HepG2 (cell line): Measurements from ENCODE around the gene ZNF638. TPM values are rescaled to one million over a fixed set of nuclear protein-coding genes. Genes with fewer than 3 reads are reported as not detected.

Experiments used
- ATAC-seq: fragments of 200-7000 bp; cut with Tn5 transposase; 3 replicates; pipeline ENCODE4 v1.9.1; 2020; ENCODE audit warnings: mild to moderate bottlenecking, moderate library complexity
- BruUV-seq: library from RNA; stranded (reverse); fragments of 400-500 nt; replicated peaks from 2 replicates; lab custom pipeline; 2021; lab: Mats Ljungman, UMichigan
- CTCF ChIA-PET: fragments of 300-600 bp; formaldehyde crosslinking; extraction: SDS; loops from one replicate; lab custom pipeline; 2021; ENCODE audit warnings: low total read pairs, inconsistent platforms, low intra/inter-chr PET ratio; lab: Yijun Ruan, JAX
- POLR2A ChIA-PET: fragments of 350-600 bp; sonication (Branson Sonifier 250); formaldehyde crosslinking; loops from one replicate; lab custom pipeline; 2020; ENCODE audit warnings: antibody characterized with exemption, inconsistent platforms; lab: Yijun Ruan, JAX
- DNase-seq: peaks from one replicate; pipeline ENCODE4 v3.0.0-alpha.2; 2015; ENCODE audit warnings: low spot score
- FAIRE-seq: peaks from 3 replicates; lab custom pipeline; 2011; peaks lifted over from hg19 to GRCh38; lab: Jason Lieb, UNC
- H2AFZ ChIP-seq: one replicate; pipeline ENCODE4 v1.6.1; 2011; ENCODE audit warnings: low read length, inconsistent platforms
- H3K27ac ChIP-seq: fragments of 300-600 bp; 3 replicates; pipeline ENCODE4 v1.8.0; 2011; ENCODE audit warnings: mixed run types, mild to moderate bottlenecking, mixed read lengths, low read length, inconsistent platforms; ENCODE audit not compliant: insufficient read depth; ENCODE audit errors: extremely low read length
- H3K27me3 ChIP-seq, 2 experiments: fragments of 200-600 bp in 1 of 2; 2 replicates in 1 of 2; 3 replicates in 1 of 2; pipeline versions ENCODE4 v1.6.0 to v1.8.0; 2011; ENCODE audit warnings: low read length in 2 of 2, mild to moderate bottlenecking in 2 of 2, moderate library complexity in 2 of 2, inconsistent platforms in 1 of 2; ENCODE audit not compliant: insufficient read depth in 2 of 2, control insufficient read depth in 1 of 2
- H3K36me3 ChIP-seq, 2 experiments: fragments of 200-600 bp in 1 of 2; replicated peaks in 1 of 2; 2 replicates in 1 of 2; 3 replicates in 1 of 2; pipeline versions ENCODE4 v1.5.1 to v1.8.0; 2011; ENCODE audit warnings: low read length in 2 of 2, inconsistent platforms in 1 of 2; ENCODE audit not compliant: insufficient read depth in 2 of 2, control insufficient read depth in 1 of 2
- H3K4me1 ChIP-seq: 2 replicates; pipeline ENCODE4 v1.5.1; 2012; ENCODE audit warnings: low read length, inconsistent platforms; ENCODE audit not compliant: insufficient read depth
- H3K4me2 ChIP-seq: 2 replicates; pipeline ENCODE4 v1.6.0; 2011; ENCODE audit warnings: low read depth, low read length, inconsistent platforms
- H3K4me3 ChIP-seq, 3 experiments: fragments of 200-600 bp in 1 of 3; sonication (generic), shearing (Covaris generic) in 1 of 3; replicated peaks in 1 of 3; 2 replicates each; pipeline ENCODE4 v1.5.1; 2011 to 2016; ENCODE audit warnings: low read length in 3 of 3, inconsistent platforms in 2 of 3, low read depth in 2 of 3, mild to moderate bottlenecking in 2 of 3, control low read depth in 1 of 3, mixed read lengths in 1 of 3; ENCODE audit not compliant: insufficient read depth in 1 of 3
- H3K79me2 ChIP-seq: one replicate; pipeline ENCODE4 v1.6.1; 2011; ENCODE audit warnings: low read length, inconsistent platforms; ENCODE audit not compliant: insufficient read depth
- H3K9ac ChIP-seq: 2 replicates; pipeline ENCODE4 v1.6.0; 2011; ENCODE audit warnings: mild to moderate bottlenecking, low read depth, low read length, inconsistent platforms; ENCODE audit not compliant: insufficient read depth
- H3K9me3 ChIP-seq: 2 replicates; pipeline ENCODE4 v1.5.1; 2012; ENCODE audit warnings: mild to moderate bottlenecking, low read length
- H4K20me1 ChIP-seq: 2 replicates; pipeline ENCODE4 v1.6.0; 2011; ENCODE audit warnings: inconsistent platforms, mild to moderate bottlenecking, low read length, moderate library complexity; ENCODE audit not compliant: insufficient read depth
- CEBPB ChIP-seq: IDR thresholded peaks from 2 replicates; pipeline ENCODE4 v1.6.1; 2011; ENCODE audit warnings: low read depth, low read length, improper control_type of control experiment, borderline replicate concordance
- DNMT1 ChIP-seq: sonication (generic); formaldehyde crosslinking; IDR thresholded peaks from 2 replicates; pipeline ENCODE4 v1.5.1; 2020; ENCODE audit warnings: mild to moderate bottlenecking, missing genetic modification reagents
- ETS1 ChIP-seq: sonication (generic); formaldehyde crosslinking; IDR thresholded peaks from 2 replicates; pipeline ENCODE4 v1.4.0; 2020; ENCODE audit warnings: missing genetic modification reagents
- NR0B2 ChIP-seq: sonication (generic); formaldehyde crosslinking; IDR thresholded peaks from 2 replicates; pipeline ENCODE4 v1.4.0; 2020; ENCODE audit warnings: mild to moderate bottlenecking, missing genetic modification reagents
- TBX3 ChIP-seq: fragments of 450-650 bp; IDR thresholded peaks from 2 replicates; pipeline ENCODE4 v1.6.1; 2017; ENCODE audit warnings: antibody characterized with exemption, mild to moderate bottlenecking, inconsistent platforms, borderline replicate concordance
- ZNF276 ChIP-seq: sonication (generic); formaldehyde crosslinking; IDR thresholded peaks from 2 replicates; pipeline ENCODE4 v1.4.0; 2020; ENCODE audit warnings: mild to moderate bottlenecking, low read depth, missing genetic modification reagents
- ZNF550 ChIP-seq: sonication (generic); formaldehyde crosslinking; IDR thresholded peaks from 2 replicates; pipeline ENCODE4 v1.4.0; 2020; ENCODE audit warnings: mild to moderate bottlenecking, missing genetic modification reagents, borderline replicate concordance
- ZNF678 ChIP-seq: sonication (generic); formaldehyde crosslinking; IDR thresholded peaks from 2 replicates; pipeline ENCODE4 v1.4.0; 2020; ENCODE audit warnings: mild to moderate bottlenecking, missing genetic modification reagents
- ZSCAN5A ChIP-seq: sonication (generic); formaldehyde crosslinking; IDR thresholded peaks from 2 replicates; pipeline ENCODE4 v1.8.0; 2022; ENCODE audit warnings: mild to moderate bottlenecking, missing genetic modification reagents, borderline replicate concordance
- WGBS: methylation state at CpG from one replicate; pipeline ENCODE4 v1.1.6; 2017; ENCODE audit warnings: low lambda C conversion rate; 5-methylcytosine and 5-hydroxymethylcytosine counted together
- in situ Hi-C: cut with HindIII; loops from 2 replicates; pipeline ENCODE4 v1.10.0; 2017; ENCODE audit warnings: low pct_unique_long_range_greater_than_20kb; ENCODE audit not compliant: extremely low pct_ligation_motif_present
- intact Hi-C: fragments of 100-400 bp; cut with micrococcal nuclease; formaldehyde crosslinking; loops from one replicate; pipeline ENCODE4 v1.10.0; 2022; ENCODE audit not compliant: unreplicated experiment
- polyA plus RNA-seq, 8 experiments: library from polyadenylated mRNA; depleted of rRNA in 3 of 8; stranded (reverse) in 7 of 8; unstranded in 1 of 8; fragments of >200 nt; fragmentation: Illumina TruSeq in 4 of 8; extraction: Trizol in 4 of 8; gene quantifications; 2 replicates each; pipeline versions ENCODE4 v1.2.1 to v1.2.3, GENCODE V29; 2011 to 2016; ENCODE audit warnings: low read depth in 4 of 8, missing spikeins in 1 of 8, mixed read lengths in 1 of 8; ENCODE audit not compliant: insufficient read depth in 1 of 8
- total RNA-seq, 5 experiments: library from RNA; depleted of rRNA; stranded (reverse); fragments of >200 nt; fragmentation: Illumina TruSeq; extraction: Trizol; gene quantifications; 2 replicates each; pipeline ENCODE4 v1.2.3, GENCODE V29; 2016; ENCODE audit warnings: low read depth in 1 of 5

Gene ZNF638
- total and polyA plus RNA-seq, 2 of the 13 experiments (the other 11 are each of a cell fraction or from before 2014, with no cell fraction given): 92.7 to 144 TPM

GRCh38 chr2:71468279-71469015, 136.9 kb downstream of the ZNF638 start:
- Histone ChIP-seq H3K27ac (no peak overlapping the region), H3K36me3 (no peaks in the 10 kb centered on the region), H3K4me3 (no peak overlapping the region), H3K79me2 (no peaks in the 10 kb centered on the region), H3K4me2 (no peak overlapping the region), H3K27me3 (peaks cover 8 to 63% of the 10 kb centered on the region in 2 experiments), H3K9ac (no peak overlapping the region), H4K20me1 (no peaks in the 10 kb centered on the region), H3K9me3 (no peaks in the 10 kb centered on the region), H3K4me1 (peaks cover 6% of the 10 kb centered on the region; the same call in 1 of the 2 replicates), H2AFZ (no peak overlapping the region)
- FAIRE-seq (no peak), ATAC-seq (no peak), DNase-seq (no peak)
- TF ChIP-seq ZNF276 (CRISPR knock-in tag) (no peak), DNMT1 (CRISPR knock-in tag) (no peak)
- intact Hi-C loops: no loop called here
- BruUV-seq: no TSS peak
- in situ Hi-C loops: no loop called here
- POLR2A ChIA-PET: no interaction called here
- CTCF ChIA-PET: no interaction called here
- WGBS: 54% methylated on average over 11 of the region's 11 CpGs

- Histone ChIP-seq H3K4me2 (no peak overlapping the region), H3K36me3 (no peaks in the 10 kb centered on the region), H3K9ac (no peak overlapping the region), H3K27me3 (peaks cover 8 to 55% of the 10 kb centered on the region in 2 experiments), H3K27ac (no peak overlapping the region), H3K4me3 (no peak overlapping the region), H4K20me1 (no peaks in the 10 kb centered on the region), H3K4me1 (peaks cover 6% of the 10 kb centered on the region; the same call in 1 of the 2 replicates), H2AFZ (no peak overlapping the region), H3K79me2 (no peaks in the 10 kb centered on the region), H3K9me3 (no peaks in the 10 kb centered on the region)
- ChIA-PET POLR2A (no interaction called here), CTCF (no interaction called here)
- DNase-seq (no peak), ATAC-seq (no peak), FAIRE-seq (no peak)
- 27% methylated on average over 8 of the region's 8 CpGs for WGBS
- in situ Hi-C loops: no loop called here
- BruUV-seq: no TSS peak
- intact Hi-C loops: no loop called here
- TF ChIP-seq ETS1: no peak
- TF ChIP-seq TBX3: no peak
- no peak for TF ChIP-seq CEBPB
- no peak for TF ChIP-seq ZSCAN5A (CRISPR knock-in tag)
- no peak for TF ChIP-seq ZNF550 (CRISPR knock-in tag)
- no peak for TF ChIP-seq NR0B2
- TF ChIP-seq ZNF678: no peak
Observed at GRCh38 chr2:71469403-71470398, 138.1 kb downstream of the ZNF638 start.
